ENCODE results near the gene CSMD2. TPM values are rescaled to one million over a fixed set of nuclear protein-coding genes. Genes with fewer than 3 reads are reported as not detected.

CSMD2 gene
- polyA plus RNA-seq, 3 donors = 0.84 to 1.3 (median 1.0) TPM

DNA sequence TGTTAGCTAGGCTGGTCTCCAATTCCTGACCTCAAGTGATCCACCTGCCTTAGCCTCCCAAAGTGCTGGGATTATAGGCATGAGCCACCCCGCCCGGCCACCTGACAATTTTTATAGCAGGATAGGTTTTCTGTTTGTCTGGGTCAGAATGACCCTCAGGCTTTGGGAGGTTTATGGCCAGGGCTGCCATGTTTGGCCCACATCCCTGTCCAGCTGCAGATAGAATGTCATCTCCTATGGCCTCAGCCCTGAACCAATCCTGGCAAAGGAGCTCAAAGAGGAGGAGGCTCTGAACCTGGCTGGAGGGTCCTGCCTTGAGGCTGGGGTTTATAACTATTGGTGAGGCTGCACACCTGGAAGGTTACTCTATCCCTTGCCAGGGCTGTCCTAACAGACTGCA is 218.2 kb downstream of the CSMD2 start:
- no peak for DNase-seq (ENCODE audit: extremely low read depth in 1 of 11, low read depth in 9 of 11, low spot score in 4 of 11)

GRCh38 chr1:33944846-33945245 is 220.2 kb downstream of the CSMD2 start:
- no peak for DNase-seq (ENCODE audit: extremely low read depth in 1 of 11, low read depth in 9 of 11, low spot score in 4 of 11)

- no peak for DNase-seq (ENCODE audit: extremely low read depth in 1 of 11, low read depth in 9 of 11, low spot score in 4 of 11)
Measured at GRCh38 chr1:33943978-33944377, 221.1 kb downstream of the CSMD2 start.

DNA sequence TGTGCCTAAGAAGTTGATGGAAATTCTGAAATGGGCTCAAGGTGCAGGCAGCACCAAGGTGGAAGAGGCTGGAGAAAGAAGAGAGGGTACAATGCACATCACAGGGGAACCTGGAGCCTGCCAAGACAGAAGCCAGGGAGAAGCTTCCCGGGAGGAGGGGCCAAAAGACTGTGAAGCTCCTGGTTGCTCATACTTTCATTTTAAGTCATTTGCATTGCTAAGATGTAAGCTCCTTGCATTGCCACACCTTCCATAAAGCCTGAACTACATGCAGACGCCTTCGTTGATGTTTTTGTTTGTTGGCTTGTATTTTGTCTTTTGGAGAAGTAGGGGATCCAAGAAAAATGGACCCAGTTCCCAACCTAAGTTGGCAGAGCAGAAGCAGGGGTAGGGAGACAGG is 232.2 kb downstream of the CSMD2 start:
- DNase-seq (ENCODE audit: extremely low read depth in 1 of 11, low read depth in 9 of 11, low spot score in 4 of 11) = no peak

GRCh38 chr1:33931111-33931475 is 233.9 kb downstream of the CSMD2 start:
- DNase-seq (ENCODE audit: extremely low read depth in 1 of 11, low read depth in 9 of 11, low spot score in 4 of 11) = no peak

DNA sequence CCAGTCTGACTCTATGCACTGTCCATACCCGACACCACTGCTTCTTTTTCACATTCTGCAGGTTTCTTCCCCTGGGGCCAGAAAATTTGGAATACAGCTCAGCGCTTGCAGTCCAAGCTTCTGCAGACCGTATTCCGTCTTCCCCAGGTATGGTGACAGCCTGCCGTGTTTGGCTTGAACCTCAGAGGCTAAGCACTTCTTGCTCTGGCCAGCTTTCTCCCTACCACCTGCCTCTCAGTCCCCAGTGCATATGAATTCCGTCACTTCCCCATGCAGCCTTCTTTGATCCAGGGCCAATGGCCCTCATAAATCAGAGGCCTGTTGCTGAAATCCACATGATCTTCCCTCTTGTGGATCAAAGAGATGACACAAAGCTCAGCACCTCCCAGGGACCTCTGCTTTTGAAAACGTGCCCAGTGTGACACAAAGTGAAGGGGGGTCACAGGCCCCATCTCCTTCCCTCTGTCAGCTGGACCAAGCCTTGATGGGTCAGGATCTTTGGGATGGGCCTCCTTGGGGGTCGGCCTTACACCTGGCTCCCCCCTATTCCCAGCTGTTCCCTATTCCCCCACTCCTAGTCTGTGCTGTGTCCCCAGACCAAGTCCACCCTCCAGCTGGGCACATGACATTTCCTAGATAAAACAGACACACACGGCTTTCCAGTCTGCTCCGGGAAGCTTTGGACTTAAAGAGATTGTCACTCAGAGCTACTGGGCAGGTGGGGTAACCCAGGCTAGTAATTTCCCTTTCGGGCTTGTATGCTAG is 234.5 kb downstream of the CSMD2 start:
- peak in 1 of 11 donors; percentile 5 for DNase-seq (ENCODE audit: extremely low read depth in 1 of 11, low read depth in 9 of 11, low spot score in 4 of 11)

DNA sequence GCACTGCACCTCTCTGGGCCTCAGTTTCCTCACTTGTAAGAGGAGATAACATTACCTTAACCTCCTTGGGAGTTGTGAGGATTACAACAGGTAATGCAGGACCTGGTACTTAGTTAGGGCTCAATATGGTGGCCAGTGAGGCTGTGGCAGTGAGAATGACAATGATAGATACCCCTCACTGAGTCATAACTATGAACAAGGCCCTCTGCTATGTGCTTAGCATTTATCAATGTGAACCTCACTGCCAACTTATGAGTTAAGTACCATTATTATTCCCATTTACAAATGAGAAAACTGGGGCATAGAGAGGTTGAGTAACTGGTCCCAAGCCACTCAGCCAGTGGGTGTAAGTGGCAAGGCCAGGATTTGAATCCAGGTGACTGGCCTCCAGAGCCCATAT is 236.8 kb downstream of the CSMD2 start:
- no peak for DNase-seq (ENCODE audit: extremely low read depth in 1 of 11, low read depth in 9 of 11, low spot score in 4 of 11)

DNA sequence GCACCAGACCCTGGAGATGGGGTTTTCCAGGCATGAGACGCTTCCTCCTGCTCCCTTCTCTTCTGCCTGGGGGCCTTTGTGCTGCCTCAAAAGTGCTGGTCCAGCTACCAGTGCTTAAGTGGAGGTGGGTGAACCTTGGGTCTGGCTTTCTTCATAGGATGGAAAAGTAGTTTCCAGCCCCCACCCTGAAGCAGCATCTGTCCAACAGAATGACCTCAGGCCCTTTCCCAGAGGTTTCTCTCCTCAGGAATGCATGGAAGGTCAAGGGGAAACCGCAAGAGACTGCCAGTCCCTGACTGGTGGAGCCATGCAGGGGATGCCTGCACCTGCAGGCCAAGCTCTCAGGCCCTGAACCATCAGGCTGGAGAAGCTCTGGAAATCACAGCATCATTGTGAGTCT is 237.3 kb downstream of the CSMD2 start:
- no peak for DNase-seq (ENCODE audit: extremely low read depth in 1 of 11, low read depth in 9 of 11, low spot score in 4 of 11)

GRCh38 chr1:33925586-33925985 is 239.4 kb downstream of the CSMD2 start:
- DNase-seq (ENCODE audit: extremely low read depth in 1 of 11, low read depth in 9 of 11, low spot score in 4 of 11) = no peak

DNA sequence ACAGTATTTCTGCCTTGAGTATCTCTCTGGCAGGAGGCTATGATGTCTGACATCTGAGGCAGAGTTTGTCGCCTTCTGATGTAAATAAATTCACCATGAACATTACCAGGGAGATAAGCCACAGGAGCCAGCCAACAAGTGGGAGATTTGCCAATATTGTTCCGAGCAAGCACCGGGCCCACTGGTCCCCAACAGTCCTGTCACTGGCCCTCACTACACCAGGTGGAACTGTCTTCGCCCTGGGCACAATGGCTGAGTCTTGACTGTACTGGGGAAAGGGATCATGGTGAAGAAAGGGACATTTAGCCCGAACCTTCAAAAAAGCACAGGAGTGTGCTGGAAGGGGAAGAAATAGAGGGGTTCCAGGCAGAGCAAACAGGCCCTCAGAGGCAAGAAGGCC is 243.7 kb downstream of the CSMD2 start:
- DNase-seq (ENCODE audit: extremely low read depth in 1 of 11, low read depth in 9 of 11, low spot score in 4 of 11) = no peak

DNA sequence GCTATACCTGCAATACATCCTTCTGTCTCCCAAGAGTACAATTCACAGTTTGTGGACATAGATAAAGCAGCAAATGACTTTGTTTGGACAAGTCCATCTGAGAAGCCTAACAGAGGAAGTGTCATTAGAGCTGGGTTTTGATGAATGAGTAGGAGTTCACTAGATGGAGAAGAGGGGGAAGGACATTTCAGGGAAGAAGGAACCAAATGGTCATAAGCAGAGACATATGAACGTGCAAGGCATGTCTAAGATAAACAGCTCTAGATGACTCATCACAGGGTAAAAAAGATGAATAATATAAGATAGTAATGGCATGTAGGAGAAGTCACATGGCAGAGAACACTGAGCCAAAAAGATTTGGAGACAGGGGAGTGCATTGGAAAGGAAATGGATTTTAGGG is 246.7 kb downstream of the CSMD2 start:
- DNase-seq (ENCODE audit: extremely low read depth in 1 of 11, low read depth in 9 of 11, low spot score in 4 of 11) = no peak

- DNase-seq (ENCODE audit: extremely low read depth in 1 of 11, low read depth in 9 of 11, low spot score in 4 of 11) = no peak
Measured at GRCh38 chr1:33916786-33917185, 248.2 kb downstream of the CSMD2 start.

GRCh38 chr1:33914531-33914930 is 250.5 kb downstream of the CSMD2 start:
- no peak for DNase-seq (ENCODE audit: extremely low read depth in 1 of 11, low read depth in 9 of 11, low spot score in 4 of 11)

DNA sequence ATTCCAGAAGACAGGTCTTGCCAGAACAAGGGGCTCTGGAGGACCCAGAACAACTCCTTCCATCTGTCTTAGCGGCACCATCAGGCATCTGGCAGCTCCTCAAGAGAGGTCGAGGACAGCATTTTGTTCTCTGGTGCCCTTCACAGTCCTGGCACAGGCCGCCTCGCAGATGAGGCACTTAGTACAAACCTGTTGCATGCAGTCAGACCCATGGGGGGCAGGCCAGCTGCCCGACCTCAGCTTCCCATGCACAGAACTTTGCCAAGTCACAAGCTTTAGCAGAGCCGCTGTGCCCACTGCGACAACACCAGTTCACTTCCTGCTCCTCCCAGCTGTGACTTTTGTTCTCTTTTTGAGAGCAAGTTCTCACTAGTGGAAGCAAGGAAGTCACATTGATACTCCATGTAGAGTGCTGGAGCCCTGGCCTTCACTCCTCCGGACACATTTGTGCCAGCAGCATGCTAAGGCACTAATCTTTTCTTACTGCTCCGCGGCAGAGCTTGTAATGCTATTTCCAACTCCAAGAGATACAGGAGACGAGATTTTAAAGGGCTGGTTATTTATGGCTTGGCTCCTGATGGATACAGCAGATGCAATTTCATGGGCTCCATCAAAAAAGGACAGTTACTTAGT is 256.6 kb downstream of the CSMD2 start:
- no peak for DNase-seq (ENCODE audit: extremely low read depth in 1 of 11, low read depth in 9 of 11, low spot score in 4 of 11)

GRCh38 chr1:33906156-33906555 is 258.9 kb downstream of the CSMD2 start:
- no peak for DNase-seq (ENCODE audit: extremely low read depth in 1 of 11, low read depth in 9 of 11, low spot score in 4 of 11)

DNA sequence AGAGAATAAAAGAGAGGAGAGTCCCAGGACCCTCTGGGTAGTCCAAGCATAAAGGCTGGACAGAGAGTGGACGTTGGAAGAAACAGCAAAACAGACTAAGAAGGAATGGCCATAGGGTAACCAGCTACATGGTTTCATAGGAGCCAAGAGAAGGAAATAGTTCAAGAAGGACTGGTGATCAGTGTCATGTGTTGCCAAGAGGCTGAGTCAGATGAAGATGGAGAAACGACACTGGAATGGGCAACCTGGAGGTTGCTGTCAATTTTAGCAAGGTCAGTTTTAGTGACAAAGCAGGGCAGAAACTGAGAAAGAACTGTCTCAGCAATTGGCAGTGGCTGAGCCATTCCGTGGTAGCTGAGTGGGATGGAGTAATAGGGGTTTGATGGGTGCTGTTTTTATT is 259.8 kb downstream of the CSMD2 start:
- DNase-seq (ENCODE audit: extremely low read depth in 1 of 11, low read depth in 9 of 11, low spot score in 4 of 11) = no peak

DNA sequence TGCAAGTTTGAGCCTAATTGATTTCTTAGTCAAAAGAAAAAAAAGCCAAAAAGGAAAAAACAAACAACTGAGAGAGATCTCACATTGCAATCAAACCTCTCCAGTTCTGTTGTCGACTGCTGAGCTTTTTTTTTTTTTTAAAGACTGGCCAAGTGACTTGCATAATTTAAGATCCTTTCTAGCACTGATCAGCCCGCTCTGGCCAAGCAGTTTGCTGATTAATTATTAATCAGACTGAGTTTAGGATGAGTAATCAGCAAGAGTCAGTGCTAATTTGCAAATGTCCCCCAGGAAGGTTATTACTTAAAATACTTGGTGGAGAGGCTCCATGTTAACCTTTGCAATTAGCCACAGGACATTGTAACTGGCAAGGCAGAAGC is 261.8 kb downstream of the CSMD2 start:
- peak in 8 of 11 donors; percentile 8 to 58 (median 24) for DNase-seq (ENCODE audit: extremely low read depth in 1 of 11, low read depth in 9 of 11, low spot score in 4 of 11)

GRCh38 chr1:33902486-33903209 is 262.4 kb downstream of the CSMD2 start:
- DNase-seq (ENCODE audit: extremely low read depth in 1 of 11, low read depth in 9 of 11, low spot score in 4 of 11) = no peak

GRCh38 chr1:33899746-33900145 is 265.3 kb downstream of the CSMD2 start:
- no peak for DNase-seq (ENCODE audit: extremely low read depth in 1 of 11, low read depth in 9 of 11, low spot score in 4 of 11)

GRCh38 chr1:33898881-33899280 is 266.1 kb downstream of the CSMD2 start:
- no peak for DNase-seq (ENCODE audit: extremely low read depth in 1 of 11, low read depth in 9 of 11, low spot score in 4 of 11)

Data from renal cortex interstitium (tissue), 11 donors.